ENCODE results near the gene C4orf50.

C4orf50 gene

GRCh38 chr4:6017800-6018199 lies 431 bp downstream of the C4orf50 start:
- TF ChIP-seq CTCF (IDR thresholded peaks at IDR 0.05; ENCODE audit: low read depth, low read length) = no peak

GRCh38 chr4:6017030-6017429 lies 1.2 kb downstream of the C4orf50 start:
- no peak overlapping the region for H3K4me3 ChIP-seq (ENCODE audit: low read depth, low read length)
- TF ChIP-seq CTCF (IDR thresholded peaks at IDR 0.05; ENCODE audit: low read depth, low read length) = no peak

More at GRCh38 chr4:6017800-6018199, 431 bp downstream of the C4orf50 start:
- no peak overlapping the region for H3K4me3 ChIP-seq (ENCODE audit: low read depth, low read length)

GRCh38 chr4:6013564-6013963 lies 4.7 kb downstream of the C4orf50 start:
- no peak for TF ChIP-seq CTCF (IDR thresholded peaks at IDR 0.05; ENCODE audit: low read depth, low read length)
- H3K4me3 ChIP-seq (ENCODE audit: low read depth, low read length) = no peak overlapping the region

GRCh38 chr4:6012200-6012599 lies 6.0 kb downstream of the C4orf50 start:
- no peak for TF ChIP-seq CTCF (IDR thresholded peaks at IDR 0.05; ENCODE audit: low read depth, low read length)
- H3K4me3 ChIP-seq (ENCODE audit: low read depth, low read length) = no peak overlapping the region

GRCh38 chr4:6011686-6012085 lies 6.5 kb downstream of the C4orf50 start:
- no peak for TF ChIP-seq CTCF (IDR thresholded peaks at IDR 0.05; ENCODE audit: low read depth, low read length)
- H3K4me3 ChIP-seq (ENCODE audit: low read depth, low read length) = no peak overlapping the region

- TF ChIP-seq CTCF (IDR thresholded peaks at IDR 0.05; ENCODE audit: low read depth, low read length) = no peak
- no peak overlapping the region for H3K4me3 ChIP-seq (ENCODE audit: low read depth, low read length)
These were observed 7.0 kb downstream of the C4orf50 start for GRCh38 chr4:6011271-6011671.

- H3K4me3 ChIP-seq (ENCODE audit: low read depth, low read length) = no peak overlapping the region
- no peak for TF ChIP-seq CTCF (IDR thresholded peaks at IDR 0.05; ENCODE audit: low read depth, low read length)
These were observed 7.4 kb downstream of the C4orf50 start for GRCh38 chr4:6010789-6011188.

Data from WI38 (cell line).